Measurements from ENCODE around the gene BLVRB.

GRCh38 chr19:40411125-40411842, 54.3 kb downstream of the BLVRB start:
- TF ChIP-seq CTCF (IDR thresholded peaks at IDR 0.05; ENCODE audit: low read depth, low read length, missing input control), result no peak
- TF ChIP-seq TAF1 (conservative IDR thresholded peaks at IDR 0.05), result no peak
- TF ChIP-seq RAD21 (IDR thresholded peaks at IDR 0.05), result no peak
- TF ChIP-seq EGR1 (IDR thresholded peaks at IDR 0.05; ENCODE audit: low read depth in 2 of 2), result no peak
- TF ChIP-seq JUND (IDR thresholded peaks at IDR 0.05), result no peak
- TF ChIP-seq YY1 (IDR thresholded peaks at IDR 0.05), result no peak
- no peak for TF ChIP-seq FOXA1 (IDR thresholded peaks at IDR 0.05)
- no peak for TF ChIP-seq ATF3 (IDR thresholded peaks at IDR 0.05)
- TF ChIP-seq REST (IDR thresholded peaks at IDR 0.05), result no peak
- no peak for TF ChIP-seq MAX (IDR thresholded peaks at IDR 0.05)
- no peak for TF ChIP-seq RXRA (IDR thresholded peaks at IDR 0.05)
- no peak for TF ChIP-seq SP1 (IDR thresholded peaks at IDR 0.05)
- TF ChIP-seq GABPA (IDR thresholded peaks at IDR 0.05 in 1 of 2, conservative IDR thresholded peaks at IDR 0.05 in 1 of 2), result no peak

All from liver (tissue), 3 donors.